Gastrocnemius medialis (tissue), 4 donors: ENCODE data around the gene TXNRD3.
"Not testable (repeated sequence)": the region's sequence is repeated elsewhere in the genome, so short reads cannot be mapped to it uniquely, and the experiment has no call there.

Experiments
- POLR2A ChIP-seq, 2 donors: fragments of 450-650 bp; IDR thresholded peaks; one replicate each; pipeline ENCODE4 v1.6.1; 2017; ENCODE audit warnings: antibody characterized with exemption in 2 of 2, mild to moderate bottlenecking in 2 of 2, moderate library complexity in 2 of 2
- TF ChIP-seq, protein P1 (sequence below), 5 experiments: fragments of 450-650 bp in 3 of 5; fragments of 200-600 bp in 2 of 5; sonication (generic) in 2 of 5; IDR thresholded peaks in 4 of 5; conservative IDR thresholded peaks in 1 of 5; 1 replicate in 4 of 5; 2 replicates in 1 of 5; pipeline ENCODE4 v1.5.1; 2016 to 2019; ENCODE audit warnings: antibody characterized with exemption in 5 of 5, mild to moderate bottlenecking in 3 of 5, moderate library complexity in 3 of 5

DNA sequence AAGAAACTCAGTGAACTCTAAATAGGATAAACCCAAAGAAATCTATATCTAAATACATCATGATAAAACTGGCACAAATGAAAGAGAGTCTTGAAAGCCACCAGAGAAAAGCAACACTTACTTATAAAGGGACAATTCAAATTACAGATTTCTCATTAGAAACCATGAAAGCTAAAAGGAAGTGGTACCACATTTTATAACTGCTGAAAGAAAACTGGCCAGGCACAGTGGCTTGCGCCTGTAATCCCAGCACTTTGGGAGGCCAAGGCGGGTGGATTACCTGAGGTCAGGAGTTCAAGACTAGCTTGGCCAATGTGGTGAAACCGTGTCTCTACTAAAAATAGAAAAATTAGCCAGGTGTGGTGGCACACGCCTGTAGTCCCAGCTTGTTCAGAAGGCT, 59.4 kb downstream of the TXNRD3 start:
- TF ChIP-seq, protein P1, sequence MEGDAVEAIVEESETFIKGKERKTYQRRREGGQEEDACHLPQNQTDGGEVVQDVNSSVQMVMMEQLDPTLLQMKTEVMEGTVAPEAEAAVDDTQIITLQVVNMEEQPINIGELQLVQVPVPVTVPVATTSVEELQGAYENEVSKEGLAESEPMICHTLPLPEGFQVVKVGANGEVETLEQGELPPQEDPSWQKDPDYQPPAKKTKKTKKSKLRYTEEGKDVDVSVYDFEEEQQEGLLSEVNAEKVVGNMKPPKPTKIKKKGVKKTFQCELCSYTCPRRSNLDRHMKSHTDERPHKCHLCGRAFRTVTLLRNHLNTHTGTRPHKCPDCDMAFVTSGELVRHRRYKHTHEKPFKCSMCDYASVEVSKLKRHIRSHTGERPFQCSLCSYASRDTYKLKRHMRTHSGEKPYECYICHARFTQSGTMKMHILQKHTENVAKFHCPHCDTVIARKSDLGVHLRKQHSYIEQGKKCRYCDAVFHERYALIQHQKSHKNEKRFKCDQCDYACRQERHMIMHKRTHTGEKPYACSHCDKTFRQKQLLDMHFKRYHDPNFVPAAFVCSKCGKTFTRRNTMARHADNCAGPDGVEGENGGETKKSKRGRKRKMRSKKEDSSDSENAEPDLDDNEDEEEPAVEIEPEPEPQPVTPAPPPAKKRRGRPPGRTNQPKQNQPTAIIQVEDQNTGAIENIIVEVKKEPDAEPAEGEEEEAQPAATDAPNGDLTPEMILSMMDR (IDR thresholded peaks at IDR 0.05 in 4 of 5, conservative IDR thresholded peaks at IDR 0.05 in 1 of 5): not testable (repeated sequence)
- not testable (repeated sequence) for TF ChIP-seq POLR2A (IDR thresholded peaks at IDR 0.05)
